IgD-negative memory B cell (primary cell): ENCODE results near the gene LRRC8A. TPM values are rescaled to one million over a fixed set of nuclear protein-coding genes. Genes with fewer than 3 reads are reported as not detected.
"Not testable (repeated sequence)": the region's sequence is repeated elsewhere in the genome, so short reads cannot be mapped to it uniquely, and the experiment has no call there.

Experiments used
- H3K27ac Mint-ChIP-seq, 3 donors: one replicate each; pipeline ENCODE4 v1.8.0; 2020 to 2022; ENCODE audit warnings: mild to moderate bottlenecking in 3 of 3, mixed read lengths in 3 of 3, moderate library complexity in 1 of 3
- H3K27me3 Mint-ChIP-seq: one replicate; pipeline ENCODE4 v1.8.0; 2021; ENCODE audit warnings: mixed read lengths
- H3K36me3 Mint-ChIP-seq: one replicate; pipeline ENCODE4 v1.8.0; 2020; ENCODE audit warnings: mild to moderate bottlenecking, mixed read lengths
- H3K4me1 Mint-ChIP-seq, 3 donors: one replicate each; pipeline ENCODE4 v1.8.0; 2020 to 2022; ENCODE audit warnings: mixed read lengths in 3 of 3, mild to moderate bottlenecking in 1 of 3
- H3K4me3 Mint-ChIP-seq, 4 donors: one replicate each; pipeline ENCODE4 v1.8.0; 2020 to 2022; ENCODE audit warnings: mild to moderate bottlenecking in 4 of 4, mixed read lengths in 4 of 4, moderate library complexity in 3 of 4
- H3K9me3 Mint-ChIP-seq, 3 donors: one replicate each; pipeline ENCODE4 v1.8.0; 2020 to 2021; ENCODE audit warnings: mixed read lengths in 3 of 3, mild to moderate bottlenecking in 1 of 3
- polyA plus RNA-seq: library from polyadenylated mRNA; unstranded; fragments of 300-500 nt; fragmentation: Illumina TruSeq; gene quantifications from one replicate; pipeline ENCODE4 v1.2.3, GENCODE V29; 2021

The LRRC8A gene
- polyA plus RNA-seq, result 26.2 TPM

DNA sequence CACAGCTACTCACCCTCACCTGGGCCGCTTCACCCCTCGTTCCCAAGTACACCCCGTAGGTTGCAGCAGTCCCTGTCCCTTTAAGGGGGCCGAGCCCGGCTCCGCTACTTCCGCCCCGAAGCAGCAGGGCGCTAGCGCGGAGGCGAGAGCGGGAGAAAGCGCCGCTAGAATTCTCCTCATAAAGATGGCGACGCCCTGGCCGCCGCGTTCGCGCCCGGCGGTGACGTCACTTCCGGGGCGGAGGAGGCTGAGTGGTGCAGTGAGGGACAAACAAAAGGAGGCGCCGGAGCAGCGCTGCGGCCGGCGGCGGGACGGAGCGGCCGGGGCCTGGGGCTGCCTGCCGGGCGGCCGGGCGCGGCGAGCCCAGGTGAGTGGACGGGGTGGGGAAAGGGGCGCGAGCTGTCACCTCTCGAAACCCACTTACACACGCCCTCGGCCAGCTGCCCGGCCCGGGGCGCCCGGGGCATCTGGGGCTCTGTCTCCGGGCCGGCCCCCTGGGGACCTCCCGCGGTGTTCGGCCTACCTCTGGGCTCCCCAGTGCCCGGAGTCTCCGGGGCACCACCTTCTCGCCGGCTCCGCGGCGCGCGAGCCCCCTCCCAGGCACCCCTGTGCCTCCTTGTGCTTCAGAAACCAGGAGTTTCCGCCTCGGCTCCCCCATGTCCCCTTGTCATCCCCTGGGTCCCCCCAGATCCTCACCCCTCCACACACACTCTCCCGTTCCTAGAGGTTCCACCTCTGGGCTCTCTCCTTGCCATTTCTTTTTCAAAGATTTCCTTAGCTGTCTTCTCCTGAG, at the start of gene LRRC8A, which contains the start of gene KYAT1:
TSS of gene LRRC8A (plus strand) at position 250 of the 793 bp plus-strand sequence. CDS start 25,032 bp downstream, outside the sequence.
TSS of gene KYAT1 (minus strand) at position 67 of the 793 bp plus-strand sequence. CDS start 36,545 bp downstream, outside the sequence.
- Mint-ChIP-seq H3K27ac (peak within 1 kb of the TSS; percentile 83 to 97 (median 97)), H3K4me3 (peak within 1 kb of the TSS; percentile 91 to 99 (median 96)), H3K27me3 (no peaks in the 10 kb centered on the region), H3K36me3 (peaks cover 3% of the 10 kb centered on the region), H3K4me1 (peaks cover 25 to 44% (median 34%) of the 10 kb centered on the region in 3 donors), H3K9me3 (no peaks in the 10 kb centered on the region)

DNA sequence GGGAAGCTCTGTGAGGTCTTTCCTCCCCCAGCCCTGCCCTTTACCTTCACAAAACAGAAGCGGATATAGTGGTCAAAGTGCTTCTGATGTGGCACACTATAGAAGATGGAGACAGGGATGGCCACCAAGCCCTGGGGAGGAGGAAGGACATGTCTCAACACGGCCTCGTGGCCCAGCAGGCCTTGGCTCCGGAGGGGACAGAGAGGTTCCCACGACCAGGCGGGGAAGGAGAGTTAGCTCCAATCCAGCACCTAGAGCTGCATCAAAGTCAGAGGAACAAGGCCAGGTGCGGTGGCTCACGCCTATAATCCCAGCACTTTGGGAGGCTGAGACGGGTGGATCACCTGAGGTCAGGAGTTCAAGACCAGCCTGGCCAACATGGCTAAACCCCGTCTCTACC, 48.2 kb upstream of the LRRC8A start:
- H3K4me3 Mint-ChIP-seq, result no peak overlapping the region
- H3K27me3 Mint-ChIP-seq, result no peaks in the 10 kb centered on the region
- peaks cover 7 to 10% (median 8%) of the 10 kb centered on the region in 3 donors for H3K4me1 Mint-ChIP-seq
- no peak overlapping the region for H3K27ac Mint-ChIP-seq
- H3K36me3 Mint-ChIP-seq, result peaks cover 3% of the 10 kb centered on the region
- no peaks in the 10 kb centered on the region for H3K9me3 Mint-ChIP-seq

DNA sequence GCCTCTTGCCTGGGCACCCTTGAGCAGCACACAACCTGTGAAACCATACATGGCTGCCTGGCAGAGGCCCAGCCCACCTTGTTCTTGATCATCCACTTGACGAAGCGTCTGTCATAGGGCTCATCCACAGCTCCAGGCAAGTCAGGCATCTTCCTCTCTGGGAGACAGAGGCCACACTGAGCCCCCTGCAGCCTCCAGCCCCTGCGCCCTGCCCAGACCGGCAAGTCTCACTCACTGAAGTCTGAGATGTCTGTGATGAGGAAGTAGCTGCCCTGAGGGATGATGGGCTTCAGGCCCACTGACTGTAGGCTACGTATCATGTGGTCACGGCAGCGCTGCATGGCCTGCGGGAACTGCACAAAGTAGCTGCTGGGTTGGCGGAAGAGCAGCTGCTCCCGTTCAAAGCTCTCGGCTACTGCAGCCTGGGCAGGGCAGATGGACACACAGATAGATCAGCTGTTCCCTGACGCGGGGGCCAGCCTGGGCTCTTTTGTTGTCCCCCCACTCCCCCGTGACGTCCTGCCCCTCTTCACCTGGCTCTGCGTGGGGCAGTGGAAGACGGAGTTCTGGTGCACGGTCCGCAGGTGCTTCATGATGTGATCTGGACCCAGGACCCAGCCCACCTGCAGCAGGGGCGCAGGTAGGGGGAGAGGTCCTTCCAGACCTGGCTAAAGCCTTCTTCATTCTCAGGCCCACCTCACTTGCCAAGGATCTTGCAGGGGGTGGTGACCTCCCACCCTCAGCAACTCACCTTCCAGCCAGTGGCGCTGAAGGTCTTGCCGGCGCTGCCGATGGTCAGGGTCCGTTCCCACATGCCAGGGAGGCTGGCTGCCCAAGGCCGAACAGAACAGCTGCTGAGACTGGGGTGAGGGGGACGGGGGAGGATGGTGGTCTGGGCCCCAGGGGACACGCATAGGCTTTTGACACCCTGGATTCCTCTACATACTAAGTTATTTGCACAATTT, 46.4 kb upstream of the LRRC8A start:
- Mint-ChIP-seq H3K36me3 (peaks cover 3% of the 10 kb centered on the region), H3K27me3 (no peaks in the 10 kb centered on the region), H3K27ac (no peak overlapping the region), H3K4me3 (no peak overlapping the region), H3K4me1 (peaks cover 0 to 2% (median 0%) of the 10 kb centered on the region in 3 donors), H3K9me3 (no peaks in the 10 kb centered on the region)

DNA sequence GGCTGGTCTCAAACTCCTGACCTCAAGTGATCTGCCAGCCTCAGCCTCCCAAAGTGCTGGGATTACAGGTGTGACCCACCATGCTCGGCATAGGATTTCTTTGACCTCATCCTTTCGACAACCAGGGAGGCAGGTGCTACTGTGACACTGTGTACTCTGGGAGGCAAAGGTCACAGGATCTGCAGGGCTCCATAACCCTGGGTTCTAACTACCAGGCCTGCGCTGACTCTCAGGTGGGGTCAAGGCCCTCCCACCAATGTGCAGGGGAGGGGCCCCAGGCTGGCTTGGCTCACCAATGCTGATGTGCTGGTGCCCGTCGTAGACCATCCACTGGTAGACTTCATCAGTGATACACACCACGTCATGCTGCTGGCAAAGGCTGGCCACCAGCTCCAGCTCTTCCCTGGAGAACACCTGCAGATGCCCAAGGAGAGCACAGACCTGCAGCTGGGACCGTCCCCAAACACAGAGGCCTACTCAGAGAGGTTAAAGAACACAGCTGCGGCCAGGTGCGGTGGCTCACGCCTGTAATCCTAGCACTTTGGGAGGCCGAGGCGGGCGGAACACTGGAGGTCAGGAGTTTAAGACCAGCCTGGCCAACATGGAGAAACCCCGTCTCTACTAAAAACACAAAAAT, 45.3 kb upstream of the LRRC8A start:
- no peak overlapping the region for H3K4me3 Mint-ChIP-seq
- H3K27ac Mint-ChIP-seq, result no peak overlapping the region
- H3K9me3 Mint-ChIP-seq, result no peaks in the 10 kb centered on the region
- no peaks in the 10 kb centered on the region for H3K27me3 Mint-ChIP-seq
- peaks cover 5% of the 10 kb centered on the region for H3K36me3 Mint-ChIP-seq
- H3K4me1 Mint-ChIP-seq, result peaks cover 0 to 2% (median 0%) of the 10 kb centered on the region in 3 donors

DNA sequence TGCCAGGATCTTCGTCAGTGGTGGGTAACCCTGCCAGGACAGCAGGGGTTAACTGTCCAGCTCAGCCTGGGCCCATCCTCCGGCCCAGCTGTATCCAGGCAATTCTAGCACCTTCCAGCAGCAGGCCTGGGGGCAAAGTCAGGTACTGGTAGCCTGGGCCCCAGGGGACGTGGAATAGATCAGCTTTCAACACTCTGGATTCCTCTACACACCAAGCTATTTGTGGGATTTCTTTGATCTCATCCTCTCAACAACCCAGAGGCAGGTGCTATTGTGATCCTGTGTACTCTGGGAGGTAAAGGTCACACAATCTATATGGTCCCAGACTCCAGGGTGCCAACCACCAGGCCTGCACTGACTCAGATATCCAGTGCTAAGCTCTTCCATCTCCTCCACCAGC, 43.6 kb upstream of the LRRC8A start:
- no peak overlapping the region for H3K4me3 Mint-ChIP-seq
- no peaks in the 10 kb centered on the region for H3K27me3 Mint-ChIP-seq
- H3K4me1 Mint-ChIP-seq, result peaks cover 0 to 3% (median 2%) of the 10 kb centered on the region in 3 donors
- no peaks in the 10 kb centered on the region for H3K9me3 Mint-ChIP-seq
- H3K36me3 Mint-ChIP-seq, result peaks cover 5% of the 10 kb centered on the region
- no peak overlapping the region for H3K27ac Mint-ChIP-seq

DNA sequence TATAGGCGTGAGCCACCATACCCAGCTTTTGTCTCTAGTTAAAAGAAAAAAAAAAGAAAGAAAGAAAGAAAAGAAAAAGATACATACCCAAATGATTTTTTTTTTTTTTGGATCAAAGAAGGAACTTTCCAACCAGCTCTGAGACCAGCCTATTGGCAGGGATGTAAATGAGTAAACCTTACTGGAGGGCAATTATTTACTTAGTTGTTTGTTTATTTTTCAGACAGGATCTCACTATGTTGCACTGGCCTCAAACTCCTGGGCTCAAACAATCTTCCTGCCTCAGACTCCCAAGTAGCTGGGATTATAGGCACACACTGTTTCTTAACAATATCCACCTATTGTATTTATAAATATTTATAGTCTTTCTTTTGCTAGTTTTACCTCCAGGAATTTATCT, 41.4 kb upstream of the LRRC8A start:
- H3K4me3 Mint-ChIP-seq, result no peak overlapping the region
- no peaks in the 10 kb centered on the region for H3K27me3 Mint-ChIP-seq
- H3K27ac Mint-ChIP-seq, result no peak overlapping the region
- H3K36me3 Mint-ChIP-seq, result peaks cover 5% of the 10 kb centered on the region
- peaks cover 0 to 3% (median 2%) of the 10 kb centered on the region in 3 donors for H3K4me1 Mint-ChIP-seq
- H3K9me3 Mint-ChIP-seq, result no peaks in the 10 kb centered on the region

DNA sequence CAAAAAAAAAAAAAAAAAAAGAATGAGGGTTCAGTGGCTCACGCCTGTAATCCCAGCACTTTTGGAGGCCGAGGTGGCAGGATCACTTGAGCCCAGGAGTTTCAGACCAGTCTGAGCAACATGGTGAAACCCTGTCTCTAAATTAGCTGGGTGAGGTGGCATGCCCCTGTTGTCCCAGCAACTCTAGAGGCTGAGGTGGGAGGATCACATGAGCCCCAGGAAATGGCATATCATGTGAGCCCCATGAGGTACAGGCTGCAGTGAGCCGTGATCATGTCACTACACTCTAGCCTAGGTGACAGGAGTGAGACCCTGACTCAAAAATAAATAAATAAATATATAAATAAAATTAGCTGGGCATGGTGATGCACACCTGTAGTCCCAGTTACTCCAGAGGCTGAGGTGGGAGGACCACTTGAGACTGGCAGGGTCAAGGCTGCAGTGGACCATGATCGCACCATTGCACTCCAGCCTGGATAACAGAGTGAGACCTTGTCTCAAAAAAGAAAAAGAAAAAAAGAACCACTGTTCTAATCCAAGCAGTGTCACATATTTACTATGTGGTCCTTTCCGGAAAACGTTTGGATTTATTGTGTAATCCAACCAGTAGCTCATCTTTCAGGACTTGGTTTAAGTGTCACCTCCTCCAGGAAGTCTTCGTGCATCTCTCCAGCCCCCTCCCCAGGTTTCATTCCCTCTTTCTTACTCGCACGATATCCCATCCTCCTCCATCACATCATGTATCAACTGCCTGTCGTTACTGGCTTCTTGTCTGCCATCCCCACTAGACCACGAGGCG, 40.0 kb upstream of the LRRC8A start:
- Mint-ChIP-seq H3K27ac (no peak overlapping the region), H3K27me3 (no peaks in the 10 kb centered on the region), H3K9me3 (no peaks in the 10 kb centered on the region), H3K4me3 (no peak overlapping the region), H3K4me1 (peaks cover 0 to 3% (median 0%) of the 10 kb centered on the region in 3 donors), H3K36me3 (peaks cover 5% of the 10 kb centered on the region)

DNA sequence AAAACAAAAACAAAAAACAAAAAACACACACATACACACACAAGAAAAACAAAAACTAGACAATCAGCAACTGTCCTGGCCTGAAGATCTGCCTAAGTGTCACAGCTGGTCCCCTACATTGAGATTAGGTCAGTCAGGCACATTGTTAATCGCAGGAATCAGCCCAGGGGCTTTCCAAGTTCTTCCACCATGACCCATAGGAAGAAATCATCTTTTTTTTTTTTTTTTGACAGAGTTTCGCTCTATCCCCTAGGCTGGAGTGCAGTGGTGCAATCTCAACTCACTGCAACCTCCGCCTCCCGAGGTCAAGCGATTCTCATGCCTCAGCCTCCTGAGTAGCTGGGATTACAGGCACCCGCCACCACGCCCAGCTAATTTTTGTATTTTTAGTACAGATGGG, 38.8 kb upstream of the LRRC8A start:
- H3K4me1 Mint-ChIP-seq, H3K9me3 Mint-ChIP-seq, H3K36me3 Mint-ChIP-seq, H3K27me3 Mint-ChIP-seq, H3K4me3 Mint-ChIP-seq, H3K27ac Mint-ChIP-seq: not testable (repeated sequence)

DNA sequence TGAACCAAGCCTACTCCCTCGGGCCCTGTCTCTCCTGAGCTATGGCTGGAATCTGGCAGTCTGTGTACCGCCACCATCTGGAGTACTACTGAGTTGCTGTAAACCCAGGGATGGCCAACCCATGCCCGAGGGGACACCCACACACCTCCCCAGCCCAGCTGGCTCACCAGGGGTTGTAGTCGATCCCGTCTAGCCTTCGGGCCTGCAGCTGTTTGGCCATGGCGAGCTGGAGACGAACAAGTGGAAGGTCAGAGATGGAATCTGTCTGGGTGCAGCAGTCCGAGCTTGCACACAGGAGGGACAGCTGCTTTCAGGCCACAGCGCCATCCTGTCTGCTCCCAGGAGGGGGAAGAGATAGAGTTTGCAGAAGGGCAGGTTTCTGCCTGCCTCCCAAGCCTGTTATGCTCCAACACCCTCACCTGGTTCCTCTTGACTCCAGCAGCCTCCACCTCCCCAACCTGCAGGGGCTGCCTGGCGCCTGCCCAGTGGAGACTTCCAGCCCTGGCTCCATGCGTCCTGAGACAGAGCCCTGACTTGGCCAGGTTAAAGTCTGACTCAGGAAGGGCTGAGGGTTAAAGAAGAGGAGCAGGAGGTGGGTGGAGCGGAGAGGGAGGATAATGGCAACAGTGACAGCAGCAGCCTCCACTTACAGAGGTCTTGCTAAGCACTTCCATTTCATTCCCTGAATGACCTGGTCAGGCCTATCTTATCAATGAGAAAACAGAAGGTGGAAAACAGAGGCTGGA, 36.6 kb upstream of the LRRC8A start:
- Mint-ChIP-seq H3K36me3 (peaks cover 2% of the 10 kb centered on the region), H3K4me1 (peaks cover 0 to 3% (median 0%) of the 10 kb centered on the region in 3 donors), H3K9me3 (no peaks in the 10 kb centered on the region), H3K4me3 (no peak overlapping the region), H3K27me3 (no peaks in the 10 kb centered on the region), H3K27ac (no peak overlapping the region)

DNA sequence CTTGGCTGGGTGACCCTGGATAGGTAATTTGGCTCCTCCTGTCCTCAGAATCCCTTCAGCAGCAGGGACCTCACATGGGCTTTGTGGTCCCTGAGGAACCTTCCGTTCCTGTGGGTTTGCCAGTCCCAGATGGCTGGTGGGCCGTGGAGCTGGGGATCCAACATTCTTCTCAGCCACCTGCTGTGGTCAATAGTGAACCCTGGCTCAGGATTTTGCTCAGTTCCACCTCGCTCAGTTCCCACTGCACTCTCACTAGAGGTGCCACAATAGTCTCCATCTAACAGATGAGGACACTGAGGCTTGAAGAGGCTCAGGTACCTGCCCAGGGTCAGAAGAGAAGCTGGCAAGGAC, 35.3 kb upstream of the LRRC8A start:
- Mint-ChIP-seq H3K4me1 (peaks cover 0 to 3% (median 0%) of the 10 kb centered on the region in 3 donors), H3K9me3 (peaks cover 0 to 11% (median 6%) of the 10 kb centered on the region in 3 donors), H3K27ac (no peak overlapping the region), H3K36me3 (peaks cover 4% of the 10 kb centered on the region), H3K4me3 (no peak overlapping the region), H3K27me3 (no peaks in the 10 kb centered on the region)

DNA sequence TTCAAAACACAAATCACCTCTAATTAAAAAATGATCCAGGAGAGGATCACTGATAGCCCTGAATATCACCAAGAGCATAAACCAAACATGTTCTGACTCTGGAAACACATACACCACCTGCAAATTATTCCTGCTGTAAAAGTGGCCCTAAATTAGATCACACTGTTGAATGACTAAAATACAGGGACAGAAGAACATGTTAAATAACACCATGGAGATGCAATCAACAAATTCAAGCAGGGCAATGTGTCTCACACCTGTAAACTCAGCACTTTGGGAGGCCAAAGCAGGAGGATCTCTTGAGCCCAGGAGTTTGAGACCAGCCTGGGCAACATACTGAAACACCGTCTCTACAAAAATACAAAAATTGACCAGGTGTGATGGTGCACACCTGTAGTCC, 34.1 kb upstream of the LRRC8A start:
- Mint-ChIP-seq H3K9me3 (peaks cover 0 to 11% (median 6%) of the 10 kb centered on the region in 3 donors), H3K27ac (no peak overlapping the region), H3K36me3 (peaks cover 4% of the 10 kb centered on the region), H3K4me1 (no peaks in the 10 kb centered on the region), H3K4me3 (no peak overlapping the region), H3K27me3 (no peaks in the 10 kb centered on the region)

DNA sequence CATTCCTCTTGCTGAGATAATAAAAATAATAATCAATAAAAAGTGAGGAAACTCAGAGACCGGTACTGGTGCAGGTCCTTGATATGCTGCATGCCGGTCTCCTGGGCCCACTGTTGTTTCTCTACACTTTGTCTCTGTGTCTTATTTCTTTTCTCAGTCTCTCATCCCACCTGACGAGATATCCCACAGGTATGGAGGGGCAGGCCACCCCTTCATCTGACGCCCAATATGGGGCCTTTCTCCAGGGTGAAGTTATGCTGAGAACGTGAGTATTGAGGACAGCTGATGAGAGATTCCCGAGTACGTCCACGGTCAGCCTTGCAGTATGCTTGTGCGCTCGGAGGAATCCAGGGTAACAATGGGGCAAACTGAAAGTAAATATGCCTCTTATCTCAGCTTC, 30.9 kb upstream of the LRRC8A start:
- peaks cover 0 to 11% (median 6%) of the 10 kb centered on the region in 3 donors for H3K9me3 Mint-ChIP-seq
- not testable (repeated sequence) for H3K4me1 Mint-ChIP-seq, H3K4me3 Mint-ChIP-seq, H3K27ac Mint-ChIP-seq, H3K27me3 Mint-ChIP-seq, H3K36me3 Mint-ChIP-seq

DNA sequence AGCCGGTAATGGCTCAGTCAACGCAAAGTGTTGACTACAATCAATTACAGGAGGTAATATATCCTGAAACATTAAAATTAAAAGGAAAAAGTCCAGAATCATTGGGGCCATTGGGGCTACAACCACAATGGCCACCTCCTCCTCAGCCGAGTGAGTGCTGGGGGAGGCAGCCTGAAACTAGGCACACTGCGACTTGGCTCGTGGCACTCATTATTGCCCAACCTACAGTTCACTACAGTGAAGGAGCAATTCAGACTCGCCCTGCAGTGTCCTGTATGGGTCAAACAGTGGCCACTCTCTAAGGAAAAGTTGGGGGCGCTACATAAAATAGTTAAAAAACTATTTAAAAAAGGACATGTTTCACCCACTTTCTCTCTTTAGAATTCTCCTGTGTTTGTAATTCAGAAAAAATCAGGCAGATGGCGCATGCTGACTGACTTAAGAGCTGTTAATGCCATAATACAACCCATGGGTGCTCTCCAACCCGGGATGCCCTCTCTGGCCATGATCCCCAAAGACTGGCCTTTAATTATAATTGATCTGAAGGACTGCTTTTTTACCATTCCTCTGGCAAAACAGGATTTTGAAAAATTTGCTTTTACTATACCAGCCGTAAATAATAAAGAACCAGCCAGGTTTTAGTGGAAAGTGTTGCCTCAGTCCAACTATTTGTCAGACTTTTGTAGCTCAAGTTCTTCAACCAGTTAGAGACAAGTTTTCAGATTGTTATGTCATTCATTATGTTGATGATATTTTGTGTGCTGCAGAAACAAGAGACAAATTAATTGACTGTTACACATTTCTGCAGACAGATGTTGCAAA, 29.9 kb upstream of the LRRC8A start:
- not testable (repeated sequence) for H3K36me3 Mint-ChIP-seq, H3K27me3 Mint-ChIP-seq, H3K4me1 Mint-ChIP-seq, H3K27ac Mint-ChIP-seq, H3K4me3 Mint-ChIP-seq
- H3K9me3 Mint-ChIP-seq, result peaks cover 0 to 11% (median 6%) of the 10 kb centered on the region in 3 donors
